ENCODE measurements around the gene ZDHHC11. TPM values are rescaled to one million over a fixed set of nuclear protein-coding genes. Genes with fewer than 3 reads are reported as not detected.
A peak's percentile ranks its signal among the peaks of the same experiment; 100 is the strongest.

ZDHHC11 gene
- total and polyA plus RNA-seq, 12 donors = 0.57 to 8.6 (median 2.9) TPM; not detected in 2

- peak within 1 kb of the TSS in 4 of 5 donors; percentile 71 to 98 (median 76) for H3K27ac ChIP-seq
- WGBS, 4 donors = 0 to 4% (median 1%) methylated on average over 11 to 91 of the region's 91 CpGs; no CpG with 5 or more reads in 1 of the 4 donors
- intact Hi-C loops (cut with DNase I) = loop anchor here in 1 of 2 donors (10.0 kb wide), 1 partner anchor 418 kb away; no protein-coding TSS in a partner anchor
- H3K27me3 ChIP-seq = no peaks in the 10 kb centered on the region
- DNase-seq = peak; percentile 74 to 83 (median 80)
- H3K36me3 ChIP-seq (replicated peaks in 1 of 2) = peaks cover 0 to 29% of the 10 kb centered on the region in 2 donors
- peak within 1 kb of the TSS; percentile 1 to 100 (median 64) for H3K4me3 ChIP-seq
- TF ChIP-seq POLR2A (IDR thresholded peaks at IDR 0.05) (no peak), CTCF (IDR thresholded peaks at IDR 0.05) (no peak)
- peaks cover 8 to 17% of the 10 kb centered on the region in 2 donors for H3K4me1 ChIP-seq (replicated peaks in 1 of 2)
- no peaks in the 10 kb centered on the region for H3K9me3 ChIP-seq (replicated peaks in 1 of 3)
These were observed 41.8 kb upstream of the ZDHHC11 start, which contains the start of the genes BRD9 and TRIP13 for GRCh38 chr5:892394-893136. Gene BRD9, minus strand, starts transcription at chr5:892801. Its CDS starts 144 bp downstream, at chr5:892657. Gene TRIP13, plus strand, starts transcription at chr5:892884. Its CDS starts 115 bp downstream, at chr5:892999.

GRCh38 chr5:891837-892393 is 41.1 kb upstream of the ZDHHC11 start:
- H3K4me3 ChIP-seq = peak overlapping the region; percentile 1 to 100 (median 64)
- DNase-seq = peak in 5 of 7 donors; percentile 23 to 40 (median 25)
- no peaks in the 10 kb centered on the region for H3K9me3 ChIP-seq (replicated peaks in 1 of 3)
- TF ChIP-seq POLR2A (IDR thresholded peaks at IDR 0.05) = no peak
- TF ChIP-seq CTCF (IDR thresholded peaks at IDR 0.05) = no peak
- peaks cover 0 to 35% of the 10 kb centered on the region in 2 donors for H3K36me3 ChIP-seq (replicated peaks in 1 of 2)
- 9 to 15% (median 13%) methylated on average over 17 to 25 of the region's 25 CpGs for WGBS, 4 donors
- peak overlapping the region in 4 of 5 donors; percentile 71 to 98 (median 76) for H3K27ac ChIP-seq
- H3K27me3 ChIP-seq = no peaks in the 10 kb centered on the region
- intact Hi-C loops (cut with DNase I) = loop anchor here in 1 of 2 donors (10.0 kb wide), 1 partner anchor 417 kb away; no protein-coding TSS in a partner anchor
- peaks cover 8 to 17% of the 10 kb centered on the region in 2 donors for H3K4me1 ChIP-seq (replicated peaks in 1 of 2)

- peak overlapping the region in 1 of 4 donors; percentile 100 for H3K4me3 ChIP-seq
- intact Hi-C loops (cut with DNase I) = loop anchor here in 1 of 2 donors (10.0 kb wide), 1 partner anchor 416 kb away; no protein-coding TSS in a partner anchor
- DNase-seq = no peak
- no peak overlapping the region for H3K27ac ChIP-seq
- TF ChIP-seq POLR2A (IDR thresholded peaks at IDR 0.05) (no peak), CTCF (IDR thresholded peaks at IDR 0.05) (no peak)
- no peaks in the 10 kb centered on the region for H3K9me3 ChIP-seq (replicated peaks in 1 of 3)
- peaks cover 8 to 17% of the 10 kb centered on the region in 2 donors for H3K4me1 ChIP-seq (replicated peaks in 1 of 2)
- 71 to 81% (median 75%) methylated on average over 33 to 34 of the region's 34 CpGs for WGBS, 4 donors
- peaks cover 0 to 42% of the 10 kb centered on the region in 2 donors for H3K36me3 ChIP-seq (replicated peaks in 1 of 2)
- H3K27me3 ChIP-seq = no peaks in the 10 kb centered on the region
These were observed 40.5 kb upstream of the ZDHHC11 start for GRCh38 chr5:891117-891836.
